Loucy (cell line): ENCODE data around the gene NCOA6.

Experiments
- CTCF ChIP-seq: fragments of 200-600 bp; sonication (generic); conservative IDR thresholded peaks from 2 replicates; pipeline ENCODE4 v1.5.1; 2014; ENCODE audit warnings: mild to moderate bottlenecking, antibody characterized with exemption, low read length
- EZH2phosphoT487 ChIP-seq: fragments of 200-600 bp; IDR thresholded peaks from 2 replicates; pipeline ENCODE4 v1.6.1; 2018; ENCODE audit warnings: antibody characterized with exemption, mild to moderate bottlenecking, moderate library complexity, borderline replicate concordance

GRCh38 chr20:34703061-34703423, 122.4 kb downstream of the NCOA6 start:
- no peak for TF ChIP-seq CTCF
- no peak for TF ChIP-seq EZH2phosphoT487
